Measurements from ENCODE around the gene SYNGR2.

The SYNGR2 gene

GRCh38 chr17:78219396-78220150 is 51.2 kb downstream of the SYNGR2 start:
- Histone ChIP-seq H3K27ac (no peak overlapping the region), H3K36me3 (replicated peaks) (no peaks in the 10 kb centered on the region), H3K4me3 (ENCODE audit: low read depth, low read length) (no peak overlapping the region), H3K27me3 (replicated peaks) (no peaks in the 10 kb centered on the region)
- no peak for DNase-seq
- in situ Hi-C loops (cut with HindIII; ENCODE audit: low pct_ligation_motif_present, low sequenced_read_pairs): no loop called here
- TF ChIP-seq, protein P1, sequence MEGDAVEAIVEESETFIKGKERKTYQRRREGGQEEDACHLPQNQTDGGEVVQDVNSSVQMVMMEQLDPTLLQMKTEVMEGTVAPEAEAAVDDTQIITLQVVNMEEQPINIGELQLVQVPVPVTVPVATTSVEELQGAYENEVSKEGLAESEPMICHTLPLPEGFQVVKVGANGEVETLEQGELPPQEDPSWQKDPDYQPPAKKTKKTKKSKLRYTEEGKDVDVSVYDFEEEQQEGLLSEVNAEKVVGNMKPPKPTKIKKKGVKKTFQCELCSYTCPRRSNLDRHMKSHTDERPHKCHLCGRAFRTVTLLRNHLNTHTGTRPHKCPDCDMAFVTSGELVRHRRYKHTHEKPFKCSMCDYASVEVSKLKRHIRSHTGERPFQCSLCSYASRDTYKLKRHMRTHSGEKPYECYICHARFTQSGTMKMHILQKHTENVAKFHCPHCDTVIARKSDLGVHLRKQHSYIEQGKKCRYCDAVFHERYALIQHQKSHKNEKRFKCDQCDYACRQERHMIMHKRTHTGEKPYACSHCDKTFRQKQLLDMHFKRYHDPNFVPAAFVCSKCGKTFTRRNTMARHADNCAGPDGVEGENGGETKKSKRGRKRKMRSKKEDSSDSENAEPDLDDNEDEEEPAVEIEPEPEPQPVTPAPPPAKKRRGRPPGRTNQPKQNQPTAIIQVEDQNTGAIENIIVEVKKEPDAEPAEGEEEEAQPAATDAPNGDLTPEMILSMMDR (IDR thresholded peaks at IDR 0.05; ENCODE audit: low read depth, low read length, missing control alignments): no peak
